PFSK-1 (cell line): ENCODE data around the gene DERA.

ENCODE experiments used
- FOXP2 ChIP-seq: optimal IDR thresholded peaks from 2 replicates; pipeline ENCODE3; 2011; ENCODE audit warnings: borderline replicate concordance, control low read depth, inconsistent platforms; ENCODE audit not compliant: insufficient read depth; ENCODE audit errors: extremely low read length, extremely low read depth
- POLR2AphosphoS5 ChIP-seq: IDR thresholded peaks from 2 replicates; pipeline ENCODE4 v1.6.1; 2012; ENCODE audit warnings: low read depth, mild to moderate bottlenecking, control low read depth, low read length, moderate library complexity
- REST ChIP-seq, 2 experiments: IDR thresholded peaks; 2 replicates each; pipeline versions ENCODE4 v1.6.1 to v1.8.0; 2011 to 2012; ENCODE audit warnings: low read depth in 2 of 2, low read length in 2 of 2, control low read depth in 1 of 2, inconsistent platforms in 1 of 2, mild to moderate bottlenecking in 1 of 2, moderate library complexity in 1 of 2; ENCODE audit not compliant: insufficient read depth in 1 of 2
- SIN3A ChIP-seq: IDR thresholded peaks from 2 replicates; pipeline ENCODE4 v1.6.1; 2012; ENCODE audit warnings: mild to moderate bottlenecking, low read length, moderate library complexity, borderline replicate concordance; ENCODE audit not compliant: insufficient read depth
- TAF1 ChIP-seq: IDR thresholded peaks from 2 replicates; pipeline ENCODE4 v1.6.1; 2012; ENCODE audit warnings: low read length, control low read depth, borderline replicate concordance; ENCODE audit not compliant: insufficient read depth

GRCh38 chr12:16062611-16063010 lies 151.5 kb downstream of the DERA start:
- no peak for TF ChIP-seq POLR2AphosphoS5
- no peak for TF ChIP-seq SIN3A
- TF ChIP-seq REST (IDR thresholded peaks at IDR 0.05; ENCODE audit: insufficient read depth in 1 of 2, low read depth in 2 of 2, low read length in 2 of 2) = no peak
- TF ChIP-seq TAF1 = no peak
- no peak for TF ChIP-seq FOXP2
